ENCODE measurements around the gene NUP50. TPM values are rescaled to one million over a fixed set of nuclear protein-coding genes. Genes with fewer than 3 reads are reported as not detected.

Gene NUP50
- 63.5 and 64.0 TPM in 2 replicates for total RNA-seq

DNA sequence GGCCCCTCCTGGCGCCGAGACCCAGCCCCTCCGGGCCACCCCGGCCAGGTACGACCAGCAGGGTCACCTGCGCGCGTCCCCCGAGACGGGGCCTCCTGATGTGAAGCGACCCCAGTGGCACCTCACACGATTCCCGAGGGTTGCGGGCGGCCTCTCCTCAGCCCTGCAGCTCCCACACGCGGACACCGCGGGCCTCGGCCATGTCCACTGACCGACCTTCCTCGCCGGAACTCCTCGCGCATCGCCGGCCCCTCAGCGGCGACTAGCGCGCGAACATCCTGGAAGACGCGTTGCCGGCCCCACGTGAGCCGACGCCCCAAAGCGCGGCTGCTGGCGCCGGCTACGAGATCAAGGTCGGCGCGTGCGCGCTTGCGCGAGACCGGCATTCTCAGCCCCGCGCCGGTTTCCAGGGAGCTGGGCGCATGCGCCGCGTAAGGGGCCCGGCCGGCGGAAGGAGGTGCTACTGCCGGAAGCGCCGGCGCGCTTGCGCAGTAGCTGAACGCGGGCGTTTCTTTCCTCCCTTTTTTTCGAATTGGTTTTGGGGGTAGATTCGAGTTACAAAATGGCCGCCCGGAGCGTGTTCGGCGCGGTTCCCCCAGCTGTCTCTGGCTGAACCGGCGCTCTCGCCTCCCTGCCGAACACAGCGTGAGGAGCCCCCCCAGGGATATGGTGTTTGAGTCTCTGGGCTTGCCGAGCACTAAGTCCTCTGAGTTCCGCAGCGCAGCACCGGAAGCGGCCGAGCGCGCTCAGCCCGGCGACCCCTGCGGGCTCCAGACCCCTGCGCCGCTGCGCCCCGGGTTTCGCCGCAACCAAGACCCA, at the start of gene NUP50:
Gene NUP50, plus strand, starts transcription at position 475 of the 819 bp plus-strand sequence. CDS start 4,253 bp downstream, outside the sequence.

Other genes with a start within 250 kb of the NUP50 start
- gene PHF21B, start 153.9 kb upstream of the NUP50 start, total RNA-seq = not detected in 2 replicates
- 83.5 and 165 TPM in 2 replicates for gene KIAA0930, start 77.0 kb downstream of the NUP50 start, total RNA-seq
- not detected in 2 replicates for gene UPK3A, start 121.0 kb downstream of the NUP50 start, total RNA-seq
- gene FAM118A, start 146.0 kb downstream of the NUP50 start, total RNA-seq = 8.3 and 20.9 TPM in 2 replicates
- gene SMC1B, start 249.7 kb downstream of the NUP50 start, total RNA-seq = not detected in 2 replicates
- gene RIBC2, start 249.8 kb downstream of the NUP50 start, total RNA-seq = 0.42 and 0.46 TPM in 2 replicates